SK-N-MC (cell line): ENCODE data around the gene JSRP1.
A peak's percentile ranks its signal among the peaks of the same experiment; 100 is the strongest.

Source experiments
- EZH2 ChIP-seq: fragments of 200-600 bp; sonication (generic); IDR thresholded peaks from one replicate; pipeline ENCODE4 v1.6.1; 2017; ENCODE audit warnings: antibody characterized with exemption
- FOXP2 ChIP-seq: optimal IDR thresholded peaks from 2 replicates; pipeline ENCODE3; 2011; ENCODE audit warnings: mild to moderate bottlenecking, moderate library complexity; ENCODE audit not compliant: insufficient read depth; ENCODE audit errors: extremely low read length, control extremely low read depth
- POLR2AphosphoS5 ChIP-seq: IDR thresholded peaks from 2 replicates; pipeline ENCODE4 v1.6.1; 2012; ENCODE audit warnings: mild to moderate bottlenecking, low read depth, low read length, borderline replicate concordance

GRCh38 chr19:2269244-2270156, 13.3 kb upstream of the JSRP1 start:
- no peak for TF ChIP-seq EZH2
- TF ChIP-seq POLR2AphosphoS5: peak; percentile 99
- no peak for TF ChIP-seq FOXP2
